Dendritic cell treated with granulocyte-macrophage colony-stimulating factor and Interleukin-4, amounts not matched to agents 40 ng/mL and 50 ng/mL, for 4 days (primary cell): ENCODE results near the gene PPOX.

Source experiments
- H3K27ac Mint-ChIP-seq: one replicate; pipeline ENCODE4 v1.8.0; 2022; ENCODE audit warnings: mild to moderate bottlenecking, mixed read lengths
- H3K27me3 Mint-ChIP-seq: one replicate; pipeline ENCODE4 v1.8.0; 2022; ENCODE audit warnings: mild to moderate bottlenecking, mixed read lengths
- H3K36me3 Mint-ChIP-seq: one replicate; pipeline ENCODE4 v1.8.0; 2022; ENCODE audit warnings: low read depth, mixed read lengths
- H3K4me1 Mint-ChIP-seq: one replicate; pipeline ENCODE4 v1.8.0; 2022; ENCODE audit warnings: low read depth, mixed read lengths
- H3K4me3 Mint-ChIP-seq: one replicate; pipeline ENCODE4 v1.8.0; 2022; ENCODE audit warnings: mild to moderate bottlenecking, moderate library complexity, mixed read lengths
- H3K9me3 Mint-ChIP-seq: one replicate; pipeline ENCODE4 v1.8.0; 2022; ENCODE audit warnings: mixed read lengths
- intact Hi-C: fragments of 100-400 bp; cut with micrococcal nuclease; formaldehyde crosslinking; loops from one replicate; pipeline ENCODE4 v1.15.0; 2022

Gene PPOX

DNA sequence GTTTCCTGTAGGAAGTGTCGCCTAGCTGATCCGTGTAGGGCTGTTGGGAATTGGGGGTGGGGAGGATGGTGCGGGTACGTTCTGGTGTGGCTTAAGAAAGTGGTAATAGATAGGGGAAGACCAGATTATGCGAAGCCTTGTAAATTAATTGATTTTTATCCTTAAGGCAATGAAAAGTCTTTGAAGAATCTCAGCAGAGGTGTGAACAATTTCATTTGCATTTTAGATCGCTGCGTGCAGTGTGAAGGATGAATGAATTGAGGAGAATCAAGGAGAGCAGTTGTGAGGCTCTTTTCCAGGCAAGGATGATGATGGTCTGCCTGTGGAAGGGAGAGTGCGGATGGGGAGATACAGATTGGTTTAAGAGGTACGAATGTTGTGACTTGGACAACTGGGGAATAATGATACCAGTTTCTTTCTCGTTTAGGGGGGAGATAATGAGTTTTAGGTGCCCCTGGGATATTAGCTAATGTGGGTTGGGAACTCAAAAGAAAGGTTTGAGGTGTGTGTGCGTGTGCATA lies 32.9 kb upstream of the PPOX start:
- Mint-ChIP-seq H3K4me3 (no peak overlapping the region), H3K36me3 (peaks cover 37% of the 10 kb centered on the region), H3K27ac (no peak overlapping the region), H3K4me1 (peaks cover 68% of the 10 kb centered on the region), H3K9me3 (no peaks in the 10 kb centered on the region), H3K27me3 (no peaks in the 10 kb centered on the region)
- intact Hi-C loops, result loop anchor here (2.0 to 10.0 kb wide), 2 partner anchors 14 to 88 kb away; partner anchors contain the start of genes NIT1, PFDN2 and USF1

- peak overlapping the region; percentile 87 for H3K27ac Mint-ChIP-seq
- no peak overlapping the region for H3K4me3 Mint-ChIP-seq
- intact Hi-C loops, result loop anchor here (10.0 kb wide), 1 partner anchor 93 kb away; the partner anchor contains the start of gene USF1
- H3K27me3 Mint-ChIP-seq, result no peaks in the 10 kb centered on the region
- H3K36me3 Mint-ChIP-seq, result peaks cover 8% of the 10 kb centered on the region
- peaks cover 45% of the 10 kb centered on the region for H3K4me1 Mint-ChIP-seq
- H3K9me3 Mint-ChIP-seq, result no peaks in the 10 kb centered on the region
These were observed 28.3 kb upstream of the PPOX start for GRCh38 chr1:161137881-161138280.

- intact Hi-C loops, result loop anchor here (10.0 kb wide), 1 partner anchor 94 kb away; the partner anchor contains the start of gene USF1
- peak overlapping the region; percentile 87 for H3K27ac Mint-ChIP-seq
- peaks cover 45% of the 10 kb centered on the region for H3K4me1 Mint-ChIP-seq
- H3K4me3 Mint-ChIP-seq, result no peak overlapping the region
- H3K9me3 Mint-ChIP-seq, result no peaks in the 10 kb centered on the region
- H3K27me3 Mint-ChIP-seq, result no peaks in the 10 kb centered on the region
- peaks cover 8% of the 10 kb centered on the region for H3K36me3 Mint-ChIP-seq
These were observed 27.8 kb upstream of the PPOX start for GRCh38 chr1:161138431-161138830.

DNA sequence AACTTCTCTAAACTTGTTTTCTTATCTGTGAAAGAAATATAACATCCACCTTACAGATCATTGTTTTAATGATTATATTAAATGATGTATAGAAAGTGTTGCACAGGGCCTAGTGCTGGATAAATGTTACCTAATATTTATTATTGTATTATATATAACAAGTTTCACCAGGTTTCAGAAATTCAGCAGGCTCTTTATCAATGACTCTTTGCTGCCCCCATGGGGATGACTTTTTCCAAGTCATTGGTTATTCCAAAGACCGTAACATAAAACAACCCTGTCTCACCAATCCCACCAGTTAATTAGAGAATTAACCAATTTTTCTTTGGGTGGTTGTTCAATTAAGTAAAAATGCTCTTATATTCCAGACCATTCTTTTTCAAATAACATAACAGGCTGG lies 26.5 kb upstream of the PPOX start:
- H3K4me1 Mint-ChIP-seq, result peaks cover 45% of the 10 kb centered on the region
- no peaks in the 10 kb centered on the region for H3K27me3 Mint-ChIP-seq
- no peaks in the 10 kb centered on the region for H3K9me3 Mint-ChIP-seq
- no peak overlapping the region for H3K4me3 Mint-ChIP-seq
- intact Hi-C loops, result loop anchor here (1.0 to 10.0 kb wide), 3 partner anchors 68 to 142 kb away; partner anchors contain the start of gene USF1
- H3K27ac Mint-ChIP-seq, result peak overlapping the region; percentile 87
- H3K36me3 Mint-ChIP-seq, result peaks cover 7% of the 10 kb centered on the region

DNA sequence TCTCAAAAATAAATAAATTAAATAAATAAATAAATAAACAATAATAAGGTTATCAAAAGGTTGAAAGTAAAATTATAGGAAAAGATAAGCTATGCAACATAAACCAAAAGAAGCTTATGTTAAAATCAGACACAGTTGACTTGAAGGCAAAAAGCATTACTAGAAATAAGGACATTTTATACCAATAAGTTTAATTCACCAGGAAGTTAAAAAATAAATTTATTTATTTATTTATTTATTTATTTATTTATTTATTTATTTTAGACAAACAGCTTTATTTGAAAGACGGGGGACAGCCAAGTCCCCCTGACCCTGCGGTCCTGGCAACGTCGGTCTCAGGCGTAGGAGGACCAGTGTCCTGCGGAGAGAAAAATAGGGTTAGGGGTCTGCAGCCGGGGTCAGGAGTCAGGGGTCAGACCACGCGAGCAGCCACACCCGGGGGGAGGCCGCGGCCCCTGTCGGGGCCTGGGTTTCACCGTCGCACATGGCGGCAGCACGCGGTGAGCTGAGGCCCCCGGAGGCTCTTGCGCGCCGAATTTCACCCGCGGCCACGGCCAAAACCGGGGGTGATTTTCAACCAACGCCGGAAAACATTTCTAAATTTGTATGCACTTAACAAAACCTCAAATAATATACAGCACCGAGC lies 25.3 kb upstream of the PPOX start:
- no peaks in the 10 kb centered on the region for H3K27me3 Mint-ChIP-seq
- H3K4me3 Mint-ChIP-seq, result no peak overlapping the region
- H3K4me1 Mint-ChIP-seq, result peaks cover 36% of the 10 kb centered on the region
- no peaks in the 10 kb centered on the region for H3K36me3 Mint-ChIP-seq
- H3K9me3 Mint-ChIP-seq, result no peaks in the 10 kb centered on the region
- intact Hi-C loops, result no loop called here
- no peak overlapping the region for H3K27ac Mint-ChIP-seq

DNA sequence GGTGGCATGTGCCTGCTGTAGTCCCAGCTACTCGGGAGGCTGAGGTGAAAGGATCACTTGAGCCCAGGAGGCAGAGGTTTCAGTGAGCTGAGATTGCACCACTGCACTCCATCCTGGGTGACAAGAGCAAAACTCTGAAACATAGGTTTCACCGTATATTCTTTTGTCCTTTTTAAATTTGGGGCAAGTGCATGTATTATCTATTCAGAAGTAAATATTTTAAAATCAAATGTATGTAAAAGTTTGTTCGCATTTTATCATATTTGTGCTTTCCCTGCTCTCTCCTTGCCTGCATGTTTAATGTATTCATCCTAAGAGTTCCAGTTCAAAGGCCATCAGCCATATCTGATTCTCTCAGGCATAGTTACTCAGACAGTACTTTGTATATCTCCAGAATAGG lies 20.4 kb upstream of the PPOX start:
- Mint-ChIP-seq H3K36me3 (no peaks in the 10 kb centered on the region), H3K27ac (no peak overlapping the region), H3K4me1 (peaks cover 9% of the 10 kb centered on the region), H3K9me3 (no peaks in the 10 kb centered on the region), H3K27me3 (no peaks in the 10 kb centered on the region), H3K4me3 (no peak overlapping the region)
- intact Hi-C loops, result no loop called here

DNA sequence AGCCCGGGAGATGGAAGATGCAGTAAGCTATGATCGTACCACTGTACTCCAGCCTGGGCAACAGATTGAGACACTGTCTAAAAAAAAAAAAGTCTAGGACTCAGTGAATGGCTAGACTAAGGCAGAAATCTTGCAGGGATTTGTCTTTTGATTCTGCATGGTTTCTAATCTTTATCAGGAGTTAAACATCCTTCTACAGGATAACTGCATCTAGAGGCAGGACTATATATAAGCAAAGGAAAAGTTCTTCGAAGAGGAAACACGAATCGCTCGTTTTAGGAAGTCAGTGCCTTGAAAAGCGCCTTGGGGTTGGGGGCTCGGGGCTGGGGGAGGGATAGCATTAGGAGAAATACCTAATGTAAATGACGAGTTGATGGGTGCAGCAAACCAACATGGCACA lies 13.1 kb upstream of the PPOX start:
- intact Hi-C loops, result no loop called here
- H3K9me3 Mint-ChIP-seq, result no peaks in the 10 kb centered on the region
- peak overlapping the region; percentile 99 for H3K27ac Mint-ChIP-seq
- H3K36me3 Mint-ChIP-seq, result peaks cover 34% of the 10 kb centered on the region
- H3K4me1 Mint-ChIP-seq, result peaks cover 15% of the 10 kb centered on the region
- H3K27me3 Mint-ChIP-seq, result no peaks in the 10 kb centered on the region
- H3K4me3 Mint-ChIP-seq, result peak overlapping the region; percentile 95

GRCh38 chr1:161153682-161154337 lies 12.4 kb upstream of the PPOX start, which contains the start of gene UFC1:
UFC1 (plus strand) TSS chr1:161153978; CDS start chr1:161153998, 20 bp downstream.
- no peaks in the 10 kb centered on the region for H3K9me3 Mint-ChIP-seq
- peaks cover 39% of the 10 kb centered on the region for H3K36me3 Mint-ChIP-seq
- no peaks in the 10 kb centered on the region for H3K27me3 Mint-ChIP-seq
- intact Hi-C loops, result no loop called here
- H3K4me3 Mint-ChIP-seq, result peak within 1 kb of the TSS; percentile 95
- peak within 1 kb of the TSS; percentile 99 for H3K27ac Mint-ChIP-seq
- H3K4me1 Mint-ChIP-seq, result peaks cover 18% of the 10 kb centered on the region

- Mint-ChIP-seq H3K4me3 (no peak overlapping the region), H3K4me1 (peaks cover 54% of the 10 kb centered on the region)
These were observed 8.4 kb upstream of the PPOX start for GRCh38 chr1:161157867-161158266.

GRCh38 chr1:161158316-161159010 lies 7.8 kb upstream of the PPOX start:
- peaks cover 78% of the 10 kb centered on the region for H3K36me3 Mint-ChIP-seq
- no peaks in the 10 kb centered on the region for H3K27me3 Mint-ChIP-seq
- H3K4me3 Mint-ChIP-seq, result no peak overlapping the region
- no peaks in the 10 kb centered on the region for H3K9me3 Mint-ChIP-seq
- H3K27ac Mint-ChIP-seq, result peak overlapping the region; percentile 89
- peaks cover 60% of the 10 kb centered on the region for H3K4me1 Mint-ChIP-seq
- intact Hi-C loops, result no loop called here

More at GRCh38 chr1:161157867-161158266, 8.4 kb upstream of the PPOX start:
- Mint-ChIP-seq H3K27me3 (no peaks in the 10 kb centered on the region), H3K9me3 (no peaks in the 10 kb centered on the region), H3K27ac (no peak overlapping the region), H3K36me3 (peaks cover 72% of the 10 kb centered on the region)
- intact Hi-C loops, result no loop called here

DNA sequence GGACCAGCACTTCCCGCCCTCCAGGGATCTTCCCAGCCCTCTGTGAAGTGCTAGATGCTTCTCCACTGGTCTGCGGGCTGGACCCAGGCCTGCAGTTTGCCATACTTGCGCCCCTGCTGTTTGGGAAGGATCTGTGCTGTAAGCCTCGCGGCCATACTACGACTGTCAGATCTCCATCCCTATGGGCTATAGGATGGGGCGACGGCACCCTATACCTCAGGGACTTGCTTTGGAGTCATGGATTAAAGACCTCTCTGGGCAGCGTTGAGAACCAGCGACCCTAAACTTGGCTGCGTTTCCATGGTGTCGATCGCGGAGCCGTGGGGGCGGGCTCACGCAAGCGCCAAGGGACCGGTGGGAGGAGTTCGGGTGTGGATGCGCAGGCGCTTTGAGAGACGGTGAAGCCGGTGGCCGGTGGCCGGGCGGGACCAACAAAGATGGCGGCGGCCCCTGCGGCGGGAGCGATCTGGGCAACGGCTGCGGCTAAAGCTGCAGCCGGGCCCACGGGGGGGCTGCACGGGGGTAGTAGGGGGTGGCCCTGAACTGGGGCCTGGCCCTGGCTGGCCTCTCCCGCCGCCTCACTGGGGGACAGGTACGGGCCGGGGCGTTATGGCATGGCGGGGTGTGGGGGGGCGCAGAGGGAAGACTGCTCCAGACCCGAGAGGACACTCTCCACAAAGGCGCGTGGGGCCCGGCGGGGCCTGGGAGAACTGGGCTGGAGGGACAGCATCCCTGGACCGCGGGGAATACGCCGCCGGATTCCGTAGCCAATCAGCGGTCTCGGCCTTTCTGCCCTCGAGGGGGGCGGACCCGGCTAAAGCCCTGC lies 6.9 kb upstream of the PPOX start, which contains the start of gene USP21:
TSS of gene USP21 (plus strand) at position 414 of the 826 bp plus-strand sequence. CDS start 1,141 bp downstream, outside the sequence.
- H3K27me3 Mint-ChIP-seq, result no peaks in the 10 kb centered on the region
- peak within 1 kb of the TSS; percentile 89 for H3K27ac Mint-ChIP-seq
- intact Hi-C loops, result no loop called here
- H3K36me3 Mint-ChIP-seq, result peaks cover 78% of the 10 kb centered on the region
- H3K4me1 Mint-ChIP-seq, result peaks cover 68% of the 10 kb centered on the region
- peak within 1 kb of the TSS; percentile 89 for H3K4me3 Mint-ChIP-seq
- no peaks in the 10 kb centered on the region for H3K9me3 Mint-ChIP-seq

GRCh38 chr1:161159913-161160243 lies 6.3 kb upstream of the PPOX start:
- H3K9me3 Mint-ChIP-seq, result no peaks in the 10 kb centered on the region
- H3K36me3 Mint-ChIP-seq, result peaks cover 81% of the 10 kb centered on the region
- peak overlapping the region; percentile 89 for H3K4me3 Mint-ChIP-seq
- H3K27me3 Mint-ChIP-seq, result no peaks in the 10 kb centered on the region
- peak overlapping the region; percentile 89 for H3K27ac Mint-ChIP-seq
- peaks cover 67% of the 10 kb centered on the region for H3K4me1 Mint-ChIP-seq
- intact Hi-C loops, result no loop called here

DNA sequence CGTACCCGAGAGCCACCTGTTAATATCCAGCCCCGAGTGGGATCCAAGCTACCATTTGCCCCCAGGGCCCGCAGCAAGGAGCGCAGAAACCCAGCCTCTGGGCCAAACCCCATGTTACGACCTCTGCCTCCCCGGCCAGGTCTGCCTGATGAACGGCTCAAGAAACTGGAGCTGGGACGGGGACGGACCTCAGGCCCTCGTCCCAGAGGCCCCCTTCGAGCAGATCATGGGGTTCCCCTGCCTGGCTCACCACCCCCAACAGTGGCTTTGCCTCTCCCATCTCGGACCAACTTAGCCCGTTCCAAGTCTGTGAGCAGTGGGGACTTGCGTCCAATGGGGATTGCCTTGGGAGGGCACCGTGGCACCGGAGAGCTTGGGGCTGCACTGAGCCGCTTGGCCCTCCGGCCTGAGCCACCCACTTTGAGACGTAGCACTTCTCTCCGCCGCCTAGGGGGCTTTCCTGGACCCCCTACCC lies 5.5 kb upstream of the PPOX start:
- intact Hi-C loops, result no loop called here
- Mint-ChIP-seq H3K9me3 (no peaks in the 10 kb centered on the region), H3K36me3 (peaks cover 78% of the 10 kb centered on the region), H3K4me1 (peaks cover 67% of the 10 kb centered on the region), H3K27ac (no peak overlapping the region), H3K4me3 (no peak overlapping the region), H3K27me3 (no peaks in the 10 kb centered on the region)
